ENCODE measurements around the gene SNRK.

SNRK gene

DNA sequence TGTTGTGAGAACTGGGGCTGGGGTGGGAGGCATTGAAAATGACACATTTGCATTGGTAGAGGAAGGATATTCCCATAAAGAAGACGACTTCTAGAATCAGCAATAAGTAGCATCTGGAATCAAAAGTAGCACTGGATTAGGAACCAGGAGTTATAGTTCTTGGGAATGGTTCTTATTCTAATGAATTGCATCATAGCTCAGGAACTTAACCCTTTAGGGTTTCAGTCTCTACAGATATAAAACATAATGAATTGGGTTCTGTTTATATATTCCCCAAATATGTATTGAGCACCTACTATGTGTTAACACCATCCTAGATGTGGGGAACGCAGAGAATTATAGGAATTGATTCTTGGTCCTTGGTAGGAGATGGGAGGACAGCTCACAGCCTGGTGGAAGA is 16.3 kb upstream of the SNRK start:
- no peak for DNase-seq

DNA sequence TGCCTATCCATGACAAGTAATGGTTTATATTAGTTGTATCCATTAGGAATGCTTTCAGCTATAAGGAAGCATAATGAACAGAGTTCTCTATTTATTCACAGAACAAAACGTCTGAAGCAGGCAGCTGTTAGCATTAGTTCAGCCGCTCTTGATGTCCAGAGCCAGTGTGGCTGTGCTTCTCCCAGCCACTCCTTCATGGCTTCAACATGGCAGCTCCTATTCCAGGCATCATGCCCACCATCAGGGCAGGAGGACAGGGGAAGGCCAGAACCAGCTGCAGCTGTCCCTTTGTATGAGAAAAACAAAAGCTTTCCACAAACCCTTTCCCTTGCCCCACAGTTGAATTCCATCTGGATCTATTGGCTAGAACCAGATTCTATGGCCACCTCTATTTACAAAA is 12.9 kb upstream of the SNRK start:
- no peak for DNase-seq

DNA sequence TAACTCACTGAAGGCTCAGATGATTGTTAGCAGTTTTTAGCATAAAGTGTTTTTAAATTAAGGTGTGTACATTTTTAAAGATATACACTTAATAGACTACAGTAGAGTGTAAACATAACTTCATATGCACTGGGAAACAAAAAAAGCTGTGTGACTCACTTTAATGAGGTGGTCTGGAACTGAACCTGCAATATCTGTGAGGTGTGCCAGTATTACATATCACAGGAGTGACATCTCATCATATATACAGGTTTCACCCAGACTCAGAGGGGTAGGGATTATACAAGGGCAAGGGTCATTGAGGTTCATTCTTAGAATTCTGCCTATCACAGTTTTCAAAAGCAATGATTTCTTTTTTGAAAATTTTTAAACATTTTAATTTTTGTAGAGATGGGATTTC is 7.3 kb upstream of the SNRK start:
- DNase-seq: no peak

- no peak for DNase-seq
Observed at GRCh38 chr3:43279532-43279931, 6.8 kb upstream of the SNRK start.

GRCh38 chr3:43281020-43281419 is 5.3 kb upstream of the SNRK start:
- no peak for DNase-seq

- DNase-seq: no peak
Observed at GRCh38 chr3:43284171-43284570, 2.2 kb upstream of the SNRK start.

GRCh38 chr3:43285644-43286043 is 696 bp upstream of the SNRK start:
- DNase-seq: peak; percentile 30

- DNase-seq: peak; percentile 58
Observed at GRCh38 chr3:43286841-43287499, 630 bp downstream of the SNRK start.

DNA sequence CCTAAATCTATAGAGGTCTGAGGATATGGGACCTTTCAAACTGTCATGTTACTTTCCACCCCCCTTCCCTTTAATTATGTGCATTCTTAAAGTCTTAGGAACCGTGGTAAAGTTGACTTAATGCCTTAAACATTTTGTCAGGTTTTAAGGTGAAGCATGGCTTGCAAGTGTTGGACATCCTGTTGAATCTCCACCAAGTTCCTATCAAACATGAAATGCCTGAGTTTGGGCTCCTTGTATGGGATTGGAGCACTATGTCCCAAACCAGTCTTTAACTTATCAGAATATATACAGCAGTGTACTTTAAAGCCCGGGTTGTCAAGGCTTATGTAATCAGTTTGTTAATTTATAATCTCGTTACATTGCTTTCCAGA is 1.1 kb downstream of the SNRK start:
- DNase-seq: no peak

GRCh38 chr3:43288366-43288765 is 2.0 kb downstream of the SNRK start:
- peak; percentile 0 for DNase-seq

DNA sequence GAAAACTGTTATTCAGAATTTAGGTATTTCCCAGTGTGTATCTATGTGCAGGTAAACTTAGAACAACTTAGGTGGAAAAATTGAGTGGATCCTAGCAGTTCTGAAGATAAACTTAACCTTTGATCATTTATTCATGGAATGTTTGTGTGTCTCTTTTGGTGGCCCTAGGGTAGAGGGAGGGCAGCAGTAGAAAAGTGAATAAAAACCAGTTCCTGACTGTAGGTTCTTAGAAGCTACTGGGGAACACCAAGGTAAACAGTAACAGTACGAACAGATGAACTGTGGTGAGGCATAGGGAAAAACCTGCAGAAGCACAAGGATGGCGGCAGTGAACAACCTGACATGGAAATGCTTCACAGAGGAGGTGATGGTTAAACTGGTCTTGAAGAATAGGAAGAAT is 2.5 kb downstream of the SNRK start:
- no peak for DNase-seq

DNA sequence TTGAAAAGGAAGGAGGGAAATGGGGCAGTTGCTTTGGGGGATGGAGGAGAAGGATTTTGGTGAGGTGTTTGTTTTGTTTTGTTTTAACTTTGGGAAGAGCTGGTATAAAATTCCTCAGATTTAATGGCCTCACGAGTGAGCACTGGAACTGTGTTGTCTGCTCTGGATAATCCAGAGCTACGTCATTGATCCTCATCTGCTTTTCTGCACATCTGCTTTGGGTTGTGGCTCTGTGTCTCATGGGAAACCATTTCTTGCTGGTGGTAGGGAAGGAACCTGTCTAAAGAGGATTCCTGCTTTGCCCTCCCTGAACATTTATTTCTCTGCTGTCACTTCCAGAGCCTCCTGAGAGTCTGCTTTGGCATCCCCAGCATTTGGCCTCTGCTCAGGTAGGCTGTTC is 3.1 kb downstream of the SNRK start:
- DNase-seq: no peak

DNA sequence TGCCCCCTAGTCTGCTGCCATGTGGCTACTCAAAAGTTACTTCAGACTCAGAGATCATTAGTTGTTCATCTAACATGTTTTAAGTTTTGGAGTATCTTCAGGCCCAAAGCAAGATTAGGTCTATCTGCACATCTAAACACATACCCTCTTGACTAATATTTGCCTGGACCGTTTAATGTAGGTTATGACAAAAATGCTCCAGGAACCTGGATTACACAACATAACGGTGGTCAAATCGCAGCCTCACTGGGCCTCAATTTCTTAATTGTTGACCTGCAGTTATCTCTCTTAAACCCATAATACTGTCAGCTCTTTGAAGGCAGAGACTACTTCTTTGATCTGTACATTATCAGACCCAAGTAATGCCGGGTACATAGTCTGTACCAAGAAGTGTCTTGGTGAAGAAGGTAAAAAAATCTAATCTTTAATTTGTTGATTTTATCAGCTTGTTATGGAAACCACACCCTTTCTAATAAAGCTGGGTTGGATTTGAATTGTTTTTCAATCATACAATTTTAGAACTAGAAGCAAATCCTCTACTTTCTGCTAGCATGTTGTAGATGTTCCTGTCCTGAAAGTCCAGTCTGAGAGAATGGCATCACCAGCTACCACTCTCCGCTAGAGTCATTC is 3.6 kb downstream of the SNRK start:
- DNase-seq: no peak

- DNase-seq: no peak
Observed at GRCh38 chr3:43290956-43291355, 4.6 kb downstream of the SNRK start.

GRCh38 chr3:43291546-43291945 is 5.2 kb downstream of the SNRK start:
- DNase-seq: no peak

GRCh38 chr3:43294975-43295374 is 8.6 kb downstream of the SNRK start:
- DNase-seq: no peak

- no peak for DNase-seq
Observed at GRCh38 chr3:43296565-43296964, 10.2 kb downstream of the SNRK start.

DNA sequence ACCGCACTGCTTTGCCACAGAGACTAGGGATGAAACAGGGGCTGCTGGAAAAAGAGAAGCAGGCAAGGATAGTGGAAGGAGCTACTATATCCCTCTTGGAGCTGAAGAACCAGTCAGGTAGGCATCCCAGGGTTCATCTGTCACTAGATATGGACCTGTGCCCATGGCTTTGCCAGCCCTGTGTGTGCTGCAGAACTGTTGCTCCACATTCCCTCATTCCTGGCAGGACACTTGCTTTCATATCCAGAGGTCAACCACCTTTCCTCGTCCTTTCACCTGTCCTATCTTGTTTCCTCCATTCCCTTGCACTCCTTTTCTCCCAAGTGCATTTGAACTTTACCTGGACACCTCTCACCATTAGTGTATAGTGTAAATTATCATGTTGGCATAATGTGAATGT is 12.0 kb downstream of the SNRK start:
- DNase-seq: no peak

GRCh38 chr3:43298761-43299160 is 12.4 kb downstream of the SNRK start:
- DNase-seq: no peak

DNA sequence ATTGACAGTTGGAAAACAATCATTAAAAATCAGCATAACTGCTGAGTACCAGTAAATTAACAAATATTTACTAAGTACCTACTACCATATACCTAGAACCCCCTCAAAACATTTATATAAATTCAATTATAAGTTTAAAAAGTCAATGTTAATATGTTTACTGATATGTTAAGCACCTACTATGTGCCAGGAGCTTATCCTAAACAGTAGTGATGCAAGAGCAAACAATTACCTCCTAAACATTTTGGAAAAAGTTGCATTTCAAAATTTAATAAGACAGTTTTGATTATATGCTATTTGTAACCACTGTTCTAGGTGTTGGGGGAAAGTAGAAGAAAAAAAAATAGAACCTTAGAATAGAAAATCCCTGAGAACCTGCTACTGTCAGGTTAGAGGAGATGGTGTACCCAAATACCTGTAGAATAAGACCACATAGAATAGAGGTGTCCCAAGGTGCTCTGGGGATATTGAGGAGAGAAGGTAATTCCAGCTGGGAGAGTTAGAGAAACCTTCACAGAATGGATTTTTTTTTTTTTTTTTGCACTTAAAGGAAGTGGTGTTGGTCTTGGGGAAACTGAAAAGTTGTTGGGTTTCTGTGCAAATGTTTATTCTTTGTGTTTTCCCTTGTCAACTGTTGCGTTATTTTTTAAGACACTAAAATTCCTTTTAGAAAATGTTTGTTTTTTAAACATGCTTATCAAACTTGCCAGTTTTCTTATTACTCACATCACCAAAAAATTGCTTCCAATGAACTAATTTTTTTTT is 16.0 kb downstream of the SNRK start:
- no peak for DNase-seq

GRCh38 chr3:43304126-43304525 is 17.8 kb downstream of the SNRK start:
- no peak for DNase-seq

DNA sequence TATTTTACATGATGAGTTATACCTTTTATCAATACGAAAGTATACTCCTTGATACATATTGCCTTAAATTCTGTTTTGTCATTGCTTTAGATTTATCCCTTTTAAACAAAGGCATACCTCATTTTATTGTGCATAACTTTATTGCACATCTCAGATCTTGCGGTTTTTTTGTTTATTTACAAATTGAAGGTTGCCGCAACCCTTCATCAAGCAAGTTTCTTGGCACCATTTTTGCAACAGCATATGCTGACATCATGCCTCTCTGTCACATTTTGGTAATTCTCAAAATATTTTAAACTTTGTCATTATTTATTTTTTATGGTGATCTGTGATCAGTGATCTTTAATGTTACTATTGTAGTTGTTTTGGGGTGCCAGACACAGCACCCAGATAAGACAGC is 20.9 kb downstream of the SNRK start:
- no peak for DNase-seq

DNA sequence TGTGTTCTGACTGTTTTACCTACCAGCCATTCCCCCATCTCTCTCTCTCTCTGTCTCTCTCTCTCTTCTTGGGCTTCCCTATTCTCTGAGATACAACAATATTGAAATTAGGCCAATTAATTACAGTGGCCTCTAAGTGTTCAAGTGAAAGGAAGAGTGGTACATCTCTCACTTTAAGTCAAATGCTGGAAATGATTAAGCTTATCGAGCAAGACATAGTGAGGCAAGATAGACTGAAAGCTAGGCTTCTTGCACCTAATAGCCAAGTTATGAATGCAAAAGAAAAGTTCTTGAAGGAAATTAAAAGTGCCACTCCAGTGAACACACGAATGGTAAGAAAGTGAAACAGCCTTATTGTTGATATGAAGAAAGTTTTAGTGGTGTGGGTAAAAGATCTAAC is 21.3 kb downstream of the SNRK start:
- DNase-seq: no peak
